RKO (cell line): Measurements from ENCODE around the gene SAMD10.
A peak's percentile ranks its signal among the peaks of the same experiment; 100 is the strongest.
"Not testable (repeated sequence)": the region's sequence is repeated elsewhere in the genome, so short reads cannot be mapped to it uniquely, and the experiment has no call there.

Experiments used
- DNase-seq: peaks from one replicate; pipeline ENCODE4 v3.0.0-alpha.2; 2016; ENCODE audit warnings: low spot score

The SAMD10 gene

DNA sequence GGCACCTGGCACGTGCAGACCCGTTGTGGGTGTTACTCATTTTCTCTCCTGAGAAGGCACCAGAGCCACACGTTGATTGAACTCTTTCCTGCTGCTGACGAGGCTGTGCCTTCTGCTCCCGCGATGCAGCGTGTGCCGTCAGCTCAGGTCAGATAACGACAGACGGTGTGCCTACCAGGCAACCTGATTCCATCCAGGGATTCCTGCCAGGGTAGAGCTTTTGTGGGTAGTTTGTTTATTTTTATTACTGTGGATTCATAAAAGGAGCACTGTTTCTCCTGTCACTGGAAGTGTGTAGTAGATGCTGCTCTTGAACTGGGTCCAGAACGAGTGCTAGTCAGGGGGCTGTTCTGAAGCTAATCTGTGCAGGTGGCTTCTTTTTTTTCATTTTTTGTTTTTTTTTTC, 22.2 kb upstream of the SAMD10 start:
- DNase-seq, result no peak

GRCh38 chr20:64000906-64001305, 21.5 kb upstream of the SAMD10 start:
- DNase-seq, result no peak

GRCh38 chr20:63982937-63983336, 3.5 kb upstream of the SAMD10 start:
- no peak for DNase-seq

DNA sequence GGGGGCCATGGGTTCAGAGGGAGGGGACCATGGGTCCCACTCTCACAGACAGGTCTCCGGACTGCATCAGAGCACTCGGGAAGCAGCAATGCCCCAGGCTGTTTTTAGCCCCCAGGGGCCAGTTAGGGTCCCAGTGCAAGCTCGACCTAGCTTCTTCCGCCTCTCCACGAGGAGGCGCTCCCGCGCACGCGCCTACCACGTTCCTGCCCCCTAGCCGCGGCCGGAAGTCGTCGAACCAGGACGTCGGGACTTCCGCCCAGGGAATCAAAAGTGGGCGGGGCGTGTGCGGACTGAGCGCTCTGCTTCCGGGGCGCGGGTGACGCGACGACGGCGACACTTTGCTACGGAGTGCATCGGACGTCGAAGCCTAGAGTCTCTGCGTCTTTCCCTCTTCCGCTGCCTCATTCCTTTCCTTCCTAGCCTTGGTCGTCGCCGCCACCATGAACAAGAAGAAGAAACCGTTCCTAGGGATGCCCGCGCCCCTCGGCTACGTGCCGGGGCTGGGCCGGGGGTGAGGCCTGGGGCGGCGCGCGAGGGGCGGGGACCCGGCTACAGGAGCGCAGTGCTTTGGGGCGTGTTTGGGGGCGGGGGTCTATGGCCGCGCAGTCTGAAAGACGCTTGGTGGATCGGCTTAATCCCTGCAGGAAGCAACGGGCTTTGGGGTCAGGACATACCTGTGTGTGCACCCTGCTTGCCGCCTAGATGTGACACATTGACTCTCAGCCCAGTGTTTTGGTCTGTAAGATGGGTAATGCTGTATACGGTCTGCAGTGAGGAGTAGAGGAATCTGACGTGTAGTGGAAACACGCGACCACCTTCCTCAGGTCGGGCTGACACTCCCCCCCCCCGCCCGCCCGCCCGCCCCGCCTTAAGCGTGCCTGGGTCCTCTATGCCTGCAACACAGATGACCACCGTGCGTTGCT, 1.6 kb upstream of the SAMD10 start, which contains the start of gene PRPF6:
Gene PRPF6, plus strand, starts transcription at position 327 of the 923 bp plus-strand sequence. Its CDS starts 114 bp downstream, at position 441.
- DNase-seq, result peak; percentile 99

DNA sequence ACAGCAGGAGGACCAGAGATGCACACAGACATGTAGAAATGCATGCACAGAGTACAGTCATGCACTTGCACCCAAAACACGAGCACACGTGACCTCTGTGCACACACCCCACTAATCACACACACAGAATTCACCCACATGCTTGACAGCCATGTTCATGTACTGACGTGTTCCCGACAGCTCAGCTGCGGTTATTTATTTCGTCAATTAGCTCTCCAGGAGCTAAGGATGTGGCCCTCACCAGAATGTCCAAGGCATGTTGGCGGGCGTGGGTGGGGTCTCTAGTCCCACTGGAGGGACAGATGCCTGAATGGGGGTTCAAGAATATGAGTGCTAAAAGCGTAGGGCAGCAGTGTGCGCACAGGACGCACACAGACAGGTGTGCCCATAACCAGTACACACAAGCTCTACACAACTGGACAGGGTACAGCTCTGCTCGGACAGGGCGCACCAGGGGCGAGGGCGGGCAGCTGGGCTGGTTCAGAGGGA, 919 bp upstream of the SAMD10 start:
- DNase-seq, result peak; percentile 90

DNA sequence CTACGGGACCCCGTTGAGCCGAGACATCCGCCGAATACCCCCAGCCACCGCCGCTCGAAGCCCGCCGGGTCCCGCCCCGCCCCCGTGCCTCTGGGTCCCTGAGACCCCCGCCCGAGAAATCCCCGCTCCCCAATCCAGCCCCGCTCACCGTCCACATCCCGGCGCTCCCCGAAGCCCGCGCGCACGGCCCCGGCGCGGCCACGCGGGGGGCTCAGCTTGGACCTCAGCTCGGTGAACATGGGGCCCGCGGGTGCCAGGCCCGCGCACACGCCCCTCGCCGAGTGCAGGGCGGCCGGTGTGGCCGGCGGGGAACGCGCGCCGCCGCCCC, 249 bp downstream of the SAMD10 start:
- DNase-seq, result no peak

DNA sequence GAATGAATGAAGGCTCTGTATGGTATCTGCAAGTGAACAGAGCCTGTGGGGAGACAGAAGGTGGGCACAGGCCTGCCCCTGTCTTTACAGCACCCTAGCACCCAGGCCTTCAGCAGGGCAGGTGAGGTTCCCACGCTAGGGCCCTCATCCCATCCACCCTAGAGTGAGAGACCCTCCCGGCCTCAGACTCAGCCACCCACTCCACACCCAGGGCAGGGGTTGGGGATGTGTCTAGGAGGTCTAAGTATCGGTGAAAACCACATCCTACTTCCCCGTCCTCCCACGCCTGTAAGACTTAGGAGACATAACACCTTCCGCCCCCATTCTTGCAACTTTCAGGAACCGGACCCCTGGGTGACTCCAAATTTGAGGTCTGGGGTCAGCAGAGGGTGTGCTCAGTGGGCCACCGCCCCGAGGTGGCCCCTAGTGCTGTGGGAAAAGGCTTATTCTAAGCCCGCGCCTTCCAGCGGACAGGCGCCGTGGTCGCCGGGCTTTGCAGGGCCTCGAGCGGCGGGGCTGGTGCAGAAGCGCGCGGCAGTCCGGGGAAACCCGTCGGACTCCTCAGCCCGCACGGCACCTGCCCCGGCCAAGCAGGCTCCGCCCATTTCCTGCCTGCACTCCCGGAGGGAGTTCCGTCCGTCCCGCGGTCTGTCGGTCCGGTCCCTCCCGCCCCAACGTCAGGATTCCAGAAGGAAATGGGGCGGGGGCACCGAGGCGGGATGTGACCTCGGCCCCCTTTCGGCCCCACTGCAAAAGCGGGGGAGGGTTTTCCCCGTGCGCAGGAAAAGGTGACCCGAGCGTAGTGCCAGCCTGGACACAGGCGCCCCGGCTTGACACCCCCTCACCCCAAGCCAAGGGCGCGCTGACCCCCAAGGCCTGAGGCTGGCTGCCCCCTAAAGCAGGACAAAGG, 868 bp downstream of the SAMD10 start:
- DNase-seq, result peak; percentile 84

- DNase-seq, result peak; percentile 95
Observed at GRCh38 chr20:63977739-63978276, 1.6 kb downstream of the SAMD10 start.

DNA sequence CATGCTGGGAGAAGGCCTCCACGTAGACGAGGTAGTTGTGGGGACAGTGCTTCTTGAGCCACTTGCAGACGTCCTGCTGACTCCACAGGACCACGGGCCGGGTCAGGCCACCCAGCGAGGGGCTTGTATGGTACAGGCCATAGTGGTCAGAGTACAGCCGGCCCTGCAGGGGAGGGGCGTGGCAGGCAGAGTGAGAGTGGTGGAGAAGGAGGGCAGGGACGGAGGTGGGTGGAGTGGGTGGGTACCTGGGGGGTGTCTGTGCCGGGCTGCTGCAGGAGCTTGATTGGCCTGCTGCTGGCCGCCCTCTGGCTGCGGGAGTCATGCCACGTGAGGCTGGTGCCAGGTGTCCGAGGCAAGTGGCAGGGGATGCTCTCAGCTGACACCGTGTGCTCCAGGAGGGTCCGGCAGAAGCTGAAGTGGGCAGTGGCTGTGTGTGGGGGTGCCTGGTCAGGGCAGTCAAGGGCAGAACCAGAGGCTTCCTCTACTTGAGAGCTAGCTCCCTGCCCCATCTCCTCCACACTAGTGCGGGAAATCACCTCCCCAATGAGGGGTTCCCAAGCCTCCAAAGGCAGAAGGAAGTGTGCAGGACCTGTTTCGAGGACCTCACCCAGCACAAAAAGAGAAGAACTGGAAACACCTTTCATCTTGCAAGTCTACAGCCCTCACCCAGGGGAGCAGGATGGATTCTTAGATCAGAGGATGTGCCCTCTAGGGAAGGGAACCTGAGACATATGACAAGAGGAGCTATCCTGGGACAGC, 2.3 kb downstream of the SAMD10 start:
- no peak for DNase-seq

DNA sequence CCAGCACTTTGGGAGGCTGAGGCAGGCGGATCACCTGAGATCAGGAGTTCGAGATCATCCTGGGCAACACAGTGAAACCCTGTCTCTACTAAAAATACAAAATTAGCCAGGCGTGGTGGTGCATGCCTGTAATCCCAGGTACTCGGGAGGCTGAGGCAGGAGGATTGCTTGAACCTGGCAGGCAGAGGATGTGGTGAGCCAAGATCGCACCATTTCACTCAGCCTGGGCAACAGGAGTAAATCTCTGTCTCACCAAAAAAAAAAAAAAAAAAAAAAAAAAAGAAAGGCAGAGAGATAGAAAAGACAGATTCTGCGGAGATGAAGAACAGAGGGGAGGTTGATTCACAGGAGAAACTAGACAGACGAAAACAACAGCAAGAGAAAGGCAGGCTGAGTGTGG, 2.9 kb downstream of the SAMD10 start:
- not testable (repeated sequence) for DNase-seq

DNA sequence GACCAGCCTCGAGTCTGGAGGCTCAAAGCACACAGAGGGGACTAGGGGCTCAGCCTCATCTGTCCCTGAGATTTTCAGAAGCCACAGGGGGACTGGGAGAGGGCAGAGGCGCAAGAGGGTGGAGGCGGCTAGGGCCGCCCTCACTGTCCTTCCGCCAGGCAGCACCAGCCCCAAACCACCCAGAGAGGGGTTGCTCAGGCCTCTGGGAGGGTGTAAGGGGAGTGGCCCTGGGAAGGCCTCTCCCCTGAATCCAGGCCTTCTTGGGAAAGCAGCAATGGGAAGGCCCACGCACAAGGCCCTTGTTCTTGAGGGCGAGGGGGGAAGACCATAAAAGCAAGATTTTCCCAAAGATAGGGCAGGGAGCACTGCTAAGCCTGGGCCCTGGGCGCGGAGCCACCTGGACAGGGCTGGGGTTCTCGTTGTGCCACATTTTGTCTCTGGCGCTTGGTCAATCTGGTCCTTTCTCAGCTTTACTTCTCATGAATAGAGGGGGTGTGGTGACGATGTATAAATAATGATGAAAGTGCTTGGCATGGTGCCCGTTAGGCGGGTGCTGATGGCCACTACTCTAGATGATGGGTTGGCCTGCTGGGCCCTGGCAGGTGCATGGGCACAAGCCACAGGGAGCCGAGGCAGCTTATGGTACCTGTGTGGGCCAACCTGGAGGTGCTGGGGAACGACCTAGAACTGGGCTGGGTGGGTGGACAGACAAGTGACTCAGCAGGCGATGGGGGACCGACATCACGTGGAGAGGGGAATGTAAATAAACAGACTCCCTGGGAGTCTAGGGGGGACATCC, 4.8 kb downstream of the SAMD10 start:
- DNase-seq, result no peak

- peak; percentile 74 for DNase-seq
Observed at GRCh38 chr20:63973636-63974401, 5.6 kb downstream of the SAMD10 start.

GRCh38 chr20:63973160-63973479, 6.3 kb downstream of the SAMD10 start:
- no peak for DNase-seq

DNA sequence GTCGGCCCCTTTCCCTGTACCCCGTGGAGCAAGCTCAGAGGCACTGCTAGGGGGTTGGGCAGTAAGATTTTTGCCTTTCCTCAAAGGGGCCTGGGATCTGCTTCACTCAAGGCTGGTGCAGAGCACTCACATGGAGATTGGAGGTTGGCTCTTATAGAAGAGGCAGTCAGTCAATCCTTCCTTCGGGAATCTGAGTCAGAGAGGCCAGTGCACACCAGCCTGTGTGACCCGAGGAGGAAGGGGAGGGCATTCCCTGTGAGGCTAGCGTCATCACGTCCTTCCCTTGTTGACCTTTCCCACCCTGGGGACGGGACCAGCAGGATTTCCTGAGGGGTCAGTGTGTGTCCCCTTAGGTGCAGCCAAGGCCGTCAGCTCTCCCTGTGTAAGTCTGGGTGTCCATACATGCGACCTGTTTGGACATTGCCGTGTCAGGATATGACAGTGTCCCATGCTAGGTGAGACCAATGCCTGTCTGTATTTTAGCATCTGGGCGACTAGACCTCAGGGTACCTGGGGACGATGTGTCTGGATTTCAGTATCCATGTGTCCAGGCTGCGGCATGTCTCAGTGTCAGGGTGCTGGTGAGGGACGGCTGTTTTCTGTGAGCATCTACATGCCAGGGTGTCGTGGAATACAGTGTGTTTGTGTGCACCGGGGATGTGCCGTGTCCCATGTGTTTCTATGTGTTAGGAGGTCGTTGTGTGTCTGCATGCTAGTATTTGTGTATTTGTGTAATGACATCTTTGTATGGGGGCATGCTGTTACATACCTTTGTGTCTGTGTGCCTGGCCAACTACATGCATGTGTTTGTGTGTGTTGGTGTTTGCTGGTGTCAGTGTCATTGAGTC, 6.9 kb downstream of the SAMD10 start:
- DNase-seq, result peak; percentile 55

- DNase-seq, result not testable (repeated sequence)
Observed at GRCh38 chr20:63971960-63972311, 7.5 kb downstream of the SAMD10 start.

GRCh38 chr20:63970714-63971431, 8.6 kb downstream of the SAMD10 start:
- DNase-seq, result no peak

GRCh38 chr20:63969838-63970713, 9.4 kb downstream of the SAMD10 start, which contains the start of gene ZNF512B:
TSS of gene ZNF512B (minus strand) at chr20:63969930. CDS start at chr20:63967950, 1,980 bp downstream.
- no peak for DNase-seq
